ENCODE results near the gene ST8SIA5.

ST8SIA5 gene

DNA sequence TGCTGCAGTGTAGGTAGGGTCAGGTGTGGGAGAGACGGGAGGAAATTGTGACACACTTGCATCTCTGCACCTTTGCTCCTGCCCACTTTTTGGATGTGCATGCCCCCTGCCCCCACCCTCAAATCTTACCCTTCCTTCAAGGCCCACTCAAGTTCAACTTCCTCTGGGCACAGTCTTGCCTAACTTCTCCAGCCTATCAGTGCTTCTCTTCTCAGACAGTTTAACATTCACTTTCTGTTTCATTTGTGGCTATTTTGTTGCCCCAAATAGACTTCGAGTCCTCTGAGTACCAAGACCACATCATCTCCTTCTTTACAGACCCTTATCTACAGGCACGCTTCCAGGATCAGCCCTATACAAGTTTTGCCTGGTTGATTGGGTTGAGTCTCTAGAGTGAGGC is 2.7 kb downstream of the ST8SIA5 start:
- no peak overlapping the region for H3K4me3 ChIP-seq (IDR thresholded peaks at IDR 0.05; ENCODE audit: insufficient read depth, low read depth, low read length)
- no peak for TF ChIP-seq CTCF (conservative IDR thresholded peaks at IDR 0.05; ENCODE audit: low read depth, low read length)
- H3K4me2 ChIP-seq, result no peak overlapping the region

DNA sequence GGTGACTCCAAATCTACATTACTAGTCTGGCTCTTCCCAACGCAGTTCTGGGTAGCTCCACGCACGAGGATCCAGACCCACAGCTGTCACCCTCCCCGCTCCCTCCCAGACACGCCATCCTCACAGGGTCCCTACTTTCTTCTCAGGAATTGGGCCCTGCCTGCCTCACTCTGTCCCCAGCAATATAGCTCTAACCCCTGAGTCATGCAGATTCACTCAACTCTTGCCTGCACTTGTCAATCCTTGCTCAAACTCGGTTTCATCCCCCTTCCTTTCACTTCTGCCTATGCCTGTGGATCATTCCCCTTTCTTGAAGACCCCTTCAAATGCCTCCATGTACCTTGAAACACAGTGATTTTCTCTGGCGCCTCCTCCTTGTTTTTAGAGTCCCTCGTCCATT is 5.0 kb downstream of the ST8SIA5 start:
- H3K9ac ChIP-seq, result no peak overlapping the region
- no peak overlapping the region for H3K4me3 ChIP-seq (IDR thresholded peaks at IDR 0.05; ENCODE audit: insufficient read depth, low read depth, low read length)
- no peaks in the 10 kb centered on the region for H3K79me2 ChIP-seq (ENCODE audit: insufficient read depth, low read depth)
- H3K27ac ChIP-seq, result no peak overlapping the region
- no peaks in the 10 kb centered on the region for H3K4me1 ChIP-seq (ENCODE audit: low read depth, poor library complexity, severe bottlenecking)
- H3K36me3 ChIP-seq (ENCODE audit: insufficient read depth), result no peaks in the 10 kb centered on the region
- TF ChIP-seq CTCF (conservative IDR thresholded peaks at IDR 0.05; ENCODE audit: low read depth, low read length), result no peak
- H2AFZ ChIP-seq (ENCODE audit: low read depth), result no peak overlapping the region
- H3K4me2 ChIP-seq, result no peak overlapping the region
- H4K20me1 ChIP-seq (ENCODE audit: insufficient read depth), result no peaks in the 10 kb centered on the region
- no peaks in the 10 kb centered on the region for H3K27me3 ChIP-seq (ENCODE audit: insufficient read depth, low read depth)

More for the DNA sequence above, 2.7 kb downstream of the ST8SIA5 start:
- no peaks in the 10 kb centered on the region for H3K79me2 ChIP-seq (ENCODE audit: insufficient read depth, low read depth)
- no peak overlapping the region for H3K27ac ChIP-seq
- H2AFZ ChIP-seq (ENCODE audit: low read depth), result no peak overlapping the region
- no peaks in the 10 kb centered on the region for H4K20me1 ChIP-seq (ENCODE audit: insufficient read depth)
- H3K27me3 ChIP-seq (ENCODE audit: insufficient read depth, low read depth), result no peaks in the 10 kb centered on the region
- H3K9ac ChIP-seq, result no peak overlapping the region
- H3K36me3 ChIP-seq (ENCODE audit: insufficient read depth), result no peaks in the 10 kb centered on the region
- H3K4me1 ChIP-seq (ENCODE audit: low read depth, poor library complexity, severe bottlenecking), result no peaks in the 10 kb centered on the region

- Histone ChIP-seq H3K4me2 (no peak overlapping the region), H2AFZ (ENCODE audit: low read depth) (no peak overlapping the region), H3K4me1 (ENCODE audit: low read depth, poor library complexity, severe bottlenecking) (no peaks in the 10 kb centered on the region), H4K20me1 (ENCODE audit: insufficient read depth) (no peaks in the 10 kb centered on the region), H3K27me3 (ENCODE audit: insufficient read depth, low read depth) (no peaks in the 10 kb centered on the region), H3K79me2 (ENCODE audit: insufficient read depth, low read depth) (no peaks in the 10 kb centered on the region), H3K36me3 (ENCODE audit: insufficient read depth) (no peaks in the 10 kb centered on the region), H3K4me3 (IDR thresholded peaks at IDR 0.05; ENCODE audit: insufficient read depth, low read depth, low read length) (no peak overlapping the region), H3K9ac (no peak overlapping the region), H3K27ac (no peak overlapping the region)
- TF ChIP-seq CTCF (conservative IDR thresholded peaks at IDR 0.05; ENCODE audit: low read depth, low read length), result no peak
Measured at GRCh38 chr18:46750626-46751025, 6.2 kb downstream of the ST8SIA5 start.

GRCh38 chr18:46748466-46748865 is 8.4 kb downstream of the ST8SIA5 start:
- Histone ChIP-seq H3K27ac (no peak overlapping the region), H3K27me3 (ENCODE audit: insufficient read depth, low read depth) (no peaks in the 10 kb centered on the region), H3K9ac (no peak overlapping the region), H3K79me2 (ENCODE audit: insufficient read depth, low read depth) (no peaks in the 10 kb centered on the region), H3K36me3 (ENCODE audit: insufficient read depth) (no peaks in the 10 kb centered on the region), H3K4me3 (IDR thresholded peaks at IDR 0.05; ENCODE audit: insufficient read depth, low read depth, low read length) (no peak overlapping the region), H4K20me1 (ENCODE audit: insufficient read depth) (no peaks in the 10 kb centered on the region), H3K4me2 (no peak overlapping the region), H2AFZ (ENCODE audit: low read depth) (no peak overlapping the region), H3K4me1 (ENCODE audit: low read depth, poor library complexity, severe bottlenecking) (no peaks in the 10 kb centered on the region)
- TF ChIP-seq CTCF (conservative IDR thresholded peaks at IDR 0.05; ENCODE audit: low read depth, low read length), result no peak

All from KMS-11 (cell line).